Lower lobe of right lung (tissue), 2 donors: ENCODE results near the gene NT5M. TPM values are rescaled to one million over a fixed set of nuclear protein-coding genes. Genes with fewer than 3 reads are reported as not detected.
A peak's percentile ranks its signal among the peaks of the same experiment; 100 is the strongest.

Source experiments
- ATAC-seq, 2 donors: fragments of 200-7000 bp; cut with Tn5 transposase; one replicate each; pipeline ENCODE4 v1.9.1; 2020 to 2022; ENCODE audit warnings: mild to moderate bottlenecking in 2 of 2, moderate library complexity in 2 of 2
- DNase-seq: peaks from one replicate; pipeline ENCODE4 v3.0.0-alpha.2; 2020
- H3K27ac ChIP-seq: fragments of 200-600 bp; one replicate; pipeline ENCODE4 v1.8.0; 2022
- H3K27me3 ChIP-seq: fragments of 200-600 bp; one replicate; pipeline ENCODE4 v1.8.0; 2022; ENCODE audit warnings: low read depth
- H3K36me3 ChIP-seq: fragments of 200-600 bp; one replicate; pipeline ENCODE4 v1.8.0; 2022; ENCODE audit warnings: mild to moderate bottlenecking
- H3K4me1 ChIP-seq: fragments of 200-600 bp; one replicate; pipeline ENCODE4 v1.8.0; 2022
- H3K4me3 ChIP-seq: fragments of 200-600 bp; one replicate; pipeline ENCODE4 v1.8.0; 2022; ENCODE audit warnings: mild to moderate bottlenecking
- H3K9me3 ChIP-seq: fragments of 200-600 bp; one replicate; pipeline ENCODE4 v1.8.0; 2022
- CTCF ChIP-seq: fragments of 200-600 bp; IDR thresholded peaks from one replicate; pipeline ENCODE4 v1.8.0; 2022; ENCODE audit warnings: antibody characterized with exemption, mild to moderate bottlenecking
- intact Hi-C: fragments of 100-400 bp; cut with DNase I; formaldehyde crosslinking; loops from one replicate; pipeline ENCODE4 v1.11.0; 2022
- total RNA-seq: library from RNA; stranded (reverse); fragmentation: NEBNext Ultra II Directional; extraction: Animal tissue kit (Norgen Biotek cat#: 25700); gene quantifications from one replicate; pipeline ENCODE4 v1.2.1, GENCODE V29; 2021
- donor health status: DM: no; HTN: yes; CAD: no; lungs with severe emphysema.

The NT5M gene
- total RNA-seq, 1 donor from 2014 or later = 1.1 TPM

GRCh38 chr17:17356149-17356930 is 53.2 kb downstream of the NT5M start:
- Histone ChIP-seq H3K27ac (no peak overlapping the region), H3K27me3 (no peaks in the 10 kb centered on the region), H3K4me1 (peaks cover 10% of the 10 kb centered on the region), H3K9me3 (no peaks in the 10 kb centered on the region), H3K36me3 (no peaks in the 10 kb centered on the region), H3K4me3 (no peak overlapping the region)
- peak; percentile 98 for TF ChIP-seq CTCF
- DNase-seq = peak; percentile 76
- ATAC-seq = peak; percentile 94 to 96
- intact Hi-C loops = loop anchor here (5.0 kb wide), 1 partner anchor 281 kb away; no protein-coding TSS in a partner anchor

GRCh38 chr17:17356931-17357270 is 53.7 kb downstream of the NT5M start:
- no peak overlapping the region for H3K27ac ChIP-seq
- intact Hi-C loops = loop anchor here (5.0 kb wide), 1 partner anchor 280 kb away; no protein-coding TSS in a partner anchor
- ATAC-seq (no peak), DNase-seq (no peak)
- H3K4me1 ChIP-seq = peaks cover 10% of the 10 kb centered on the region
- no peaks in the 10 kb centered on the region for H3K9me3 ChIP-seq
- no peak for TF ChIP-seq CTCF
- H3K4me3 ChIP-seq = no peak overlapping the region
- H3K36me3 ChIP-seq = no peaks in the 10 kb centered on the region
- no peaks in the 10 kb centered on the region for H3K27me3 ChIP-seq

- TF ChIP-seq CTCF = no peak
- intact Hi-C loops = loop anchor here (5.0 kb wide), 1 partner anchor 279 kb away; no protein-coding TSS in a partner anchor
- Histone ChIP-seq H3K27ac (no peak overlapping the region), H3K4me3 (no peak overlapping the region), H3K27me3 (no peaks in the 10 kb centered on the region), H3K9me3 (no peaks in the 10 kb centered on the region), H3K36me3 (no peaks in the 10 kb centered on the region), H3K4me1 (peaks cover 10% of the 10 kb centered on the region)
- DNase-seq (no peak), ATAC-seq (no peak)
Measured at GRCh38 chr17:17358060-17358751, 55.0 kb downstream of the NT5M start.

GRCh38 chr17:17358866-17359265 is 55.7 kb downstream of the NT5M start:
- DNase-seq (no peak), ATAC-seq (no peak)
- no peaks in the 10 kb centered on the region for H3K36me3 ChIP-seq
- H3K4me3 ChIP-seq = no peak overlapping the region
- H3K27me3 ChIP-seq = no peaks in the 10 kb centered on the region
- intact Hi-C loops = loop anchor here (5.0 kb wide), 1 partner anchor 278 kb away; no protein-coding TSS in a partner anchor
- peaks cover 11% of the 10 kb centered on the region for H3K4me1 ChIP-seq
- H3K27ac ChIP-seq = no peak overlapping the region
- TF ChIP-seq CTCF = no peak
- H3K9me3 ChIP-seq = no peaks in the 10 kb centered on the region

GRCh38 chr17:17359271-17359670 is 56.1 kb downstream of the NT5M start:
- H3K36me3 ChIP-seq = no peaks in the 10 kb centered on the region
- intact Hi-C loops = loop anchor here (5.0 kb wide), 1 partner anchor 278 kb away; no protein-coding TSS in a partner anchor
- no peak overlapping the region for H3K4me3 ChIP-seq
- H3K27me3 ChIP-seq = no peaks in the 10 kb centered on the region
- no peak for DNase-seq
- ATAC-seq = no peak
- H3K27ac ChIP-seq = no peak overlapping the region
- H3K4me1 ChIP-seq = peaks cover 15% of the 10 kb centered on the region
- no peaks in the 10 kb centered on the region for H3K9me3 ChIP-seq
- no peak for TF ChIP-seq CTCF
